Measurements from ENCODE around the gene HPSE2.

DNA sequence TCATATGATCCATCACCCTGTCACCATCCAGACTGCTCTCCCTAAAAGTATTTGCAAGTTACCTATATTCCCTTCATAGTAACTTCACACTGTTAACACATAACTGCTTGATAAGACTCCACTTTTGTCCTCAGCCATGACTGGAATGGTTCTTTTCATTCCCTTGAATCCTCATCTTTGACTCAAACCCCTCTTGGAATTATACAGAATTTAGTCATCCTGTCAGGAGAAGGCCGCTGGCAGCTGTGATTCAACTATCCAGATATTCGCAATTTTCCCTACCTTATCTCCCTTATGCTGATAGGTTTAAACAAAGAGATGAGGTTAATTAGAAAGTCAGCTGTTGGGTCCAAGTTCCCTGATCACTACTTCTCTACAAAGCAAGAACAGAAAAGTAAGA is 646.0 kb downstream of the HPSE2 start:
- TF ChIP-seq, protein P1, sequence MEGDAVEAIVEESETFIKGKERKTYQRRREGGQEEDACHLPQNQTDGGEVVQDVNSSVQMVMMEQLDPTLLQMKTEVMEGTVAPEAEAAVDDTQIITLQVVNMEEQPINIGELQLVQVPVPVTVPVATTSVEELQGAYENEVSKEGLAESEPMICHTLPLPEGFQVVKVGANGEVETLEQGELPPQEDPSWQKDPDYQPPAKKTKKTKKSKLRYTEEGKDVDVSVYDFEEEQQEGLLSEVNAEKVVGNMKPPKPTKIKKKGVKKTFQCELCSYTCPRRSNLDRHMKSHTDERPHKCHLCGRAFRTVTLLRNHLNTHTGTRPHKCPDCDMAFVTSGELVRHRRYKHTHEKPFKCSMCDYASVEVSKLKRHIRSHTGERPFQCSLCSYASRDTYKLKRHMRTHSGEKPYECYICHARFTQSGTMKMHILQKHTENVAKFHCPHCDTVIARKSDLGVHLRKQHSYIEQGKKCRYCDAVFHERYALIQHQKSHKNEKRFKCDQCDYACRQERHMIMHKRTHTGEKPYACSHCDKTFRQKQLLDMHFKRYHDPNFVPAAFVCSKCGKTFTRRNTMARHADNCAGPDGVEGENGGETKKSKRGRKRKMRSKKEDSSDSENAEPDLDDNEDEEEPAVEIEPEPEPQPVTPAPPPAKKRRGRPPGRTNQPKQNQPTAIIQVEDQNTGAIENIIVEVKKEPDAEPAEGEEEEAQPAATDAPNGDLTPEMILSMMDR (IDR thresholded peaks at IDR 0.05; ENCODE audit: low read depth, low read length), result no peak
- no peak for TF ChIP-seq EZH2phosphoT487 (IDR thresholded peaks at IDR 0.05; ENCODE audit: low read depth)
